ENCODE measurements around the gene EBF4.

DNA sequence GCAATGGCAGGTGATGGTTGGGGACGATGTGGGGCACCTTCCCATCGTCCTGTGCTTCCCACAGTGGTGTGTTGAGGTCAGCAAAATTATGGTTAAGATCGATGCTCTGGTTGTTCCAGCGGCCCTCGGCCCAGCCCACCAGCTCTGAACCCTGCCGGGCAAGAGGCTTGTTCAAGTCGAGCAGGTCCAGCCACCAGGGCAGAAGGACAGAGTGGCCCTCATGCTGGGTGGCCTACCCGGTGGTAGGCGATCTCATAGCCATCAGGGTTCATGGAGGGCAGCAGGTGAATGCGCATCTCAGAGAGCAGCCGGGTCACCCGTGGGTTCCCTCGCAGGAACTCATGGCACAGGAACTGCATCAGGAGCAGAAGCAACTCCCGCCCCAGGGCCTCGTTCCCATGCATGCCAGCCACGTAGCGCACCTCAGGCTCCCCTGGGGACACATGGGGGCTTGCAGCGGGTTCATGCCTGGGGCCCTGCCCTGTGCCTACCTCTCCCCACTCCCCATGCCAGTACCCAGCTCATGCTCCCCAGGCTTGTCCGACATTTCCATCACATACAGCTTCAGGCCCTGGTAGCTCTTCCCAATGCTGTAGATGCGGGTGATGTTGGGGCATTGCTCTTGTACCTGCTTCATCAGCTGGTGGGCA is 103.6 kb downstream of the EBF4 start:
- TF ChIP-seq, protein P1, sequence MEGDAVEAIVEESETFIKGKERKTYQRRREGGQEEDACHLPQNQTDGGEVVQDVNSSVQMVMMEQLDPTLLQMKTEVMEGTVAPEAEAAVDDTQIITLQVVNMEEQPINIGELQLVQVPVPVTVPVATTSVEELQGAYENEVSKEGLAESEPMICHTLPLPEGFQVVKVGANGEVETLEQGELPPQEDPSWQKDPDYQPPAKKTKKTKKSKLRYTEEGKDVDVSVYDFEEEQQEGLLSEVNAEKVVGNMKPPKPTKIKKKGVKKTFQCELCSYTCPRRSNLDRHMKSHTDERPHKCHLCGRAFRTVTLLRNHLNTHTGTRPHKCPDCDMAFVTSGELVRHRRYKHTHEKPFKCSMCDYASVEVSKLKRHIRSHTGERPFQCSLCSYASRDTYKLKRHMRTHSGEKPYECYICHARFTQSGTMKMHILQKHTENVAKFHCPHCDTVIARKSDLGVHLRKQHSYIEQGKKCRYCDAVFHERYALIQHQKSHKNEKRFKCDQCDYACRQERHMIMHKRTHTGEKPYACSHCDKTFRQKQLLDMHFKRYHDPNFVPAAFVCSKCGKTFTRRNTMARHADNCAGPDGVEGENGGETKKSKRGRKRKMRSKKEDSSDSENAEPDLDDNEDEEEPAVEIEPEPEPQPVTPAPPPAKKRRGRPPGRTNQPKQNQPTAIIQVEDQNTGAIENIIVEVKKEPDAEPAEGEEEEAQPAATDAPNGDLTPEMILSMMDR (IDR thresholded peaks at IDR 0.05 in 4 of 5, conservative IDR thresholded peaks at IDR 0.05 in 1 of 5) = no peak
- TF ChIP-seq POLR2A (IDR thresholded peaks at IDR 0.05) = no peak
